HG03571 (cell line): Measurements from ENCODE around the gene FAM117B.
"Not testable (repeated sequence)": the region's sequence is repeated elsewhere in the genome, so short reads cannot be mapped to it uniquely, and the experiment has no call there.

Source experiments
- ATAC-seq: cut with Tn5 transposase; IDR thresholded peaks from one replicate; pipeline ENCODE4 v1.9.1; 2021; ENCODE audit not compliant: unreplicated experiment

FAM117B gene

DNA sequence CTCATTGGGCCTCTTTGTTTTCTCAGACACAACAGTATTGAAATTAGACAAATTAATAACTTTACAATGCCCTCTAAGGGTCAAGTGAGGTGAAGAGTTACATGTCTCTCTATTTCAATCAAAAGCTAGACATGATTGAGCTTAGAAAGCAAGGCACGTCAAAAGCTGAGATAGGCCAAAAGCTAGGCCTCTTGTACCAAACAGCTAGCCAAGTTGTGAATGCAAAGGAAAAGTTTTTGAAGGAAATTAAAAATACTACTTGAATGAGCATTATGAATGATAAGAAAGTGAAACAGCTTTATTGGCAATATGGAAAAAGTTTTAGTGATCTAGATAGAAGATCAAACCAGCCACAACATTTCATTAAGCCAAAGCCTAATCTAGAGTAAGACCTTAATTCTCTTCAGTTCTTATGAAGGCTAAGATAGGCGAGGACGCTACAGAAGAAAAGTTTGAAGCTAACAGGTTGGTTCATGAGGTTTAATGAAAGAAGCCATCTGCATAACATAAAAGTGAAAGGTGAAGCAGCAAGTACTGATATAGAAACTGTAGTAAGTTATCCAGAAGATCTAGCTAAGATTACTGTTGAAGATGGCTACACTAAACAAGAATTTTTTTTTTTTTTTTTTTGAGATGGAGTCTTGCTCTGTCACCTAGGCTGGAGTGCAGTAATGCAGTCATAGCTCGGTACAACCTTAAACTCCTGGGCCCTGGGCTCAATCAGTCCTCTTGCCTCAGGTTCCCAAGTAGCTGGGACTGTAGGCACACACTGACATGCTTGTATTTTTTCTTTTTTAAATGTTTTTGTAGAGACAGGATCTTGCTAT is 65.5 kb downstream of the FAM117B start:
- no peak for ATAC-seq

DNA sequence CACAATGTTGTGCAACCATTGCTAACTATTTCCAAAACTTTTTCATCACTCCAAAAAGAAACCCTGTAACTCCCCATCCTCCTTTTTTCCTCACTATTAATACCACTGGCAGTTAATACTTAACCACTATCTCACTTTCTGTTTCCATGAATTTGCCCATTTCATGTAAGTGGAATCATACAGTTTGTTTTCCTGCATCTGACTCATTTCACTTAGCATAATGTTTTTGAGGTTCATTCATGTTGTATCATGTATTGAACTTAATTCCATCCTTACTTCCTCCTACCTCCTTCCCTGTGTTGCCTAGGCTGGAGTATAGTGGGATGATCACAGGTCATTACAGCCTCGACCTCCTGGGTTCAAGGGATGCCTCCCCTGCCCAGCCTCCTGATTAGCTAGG is 68.3 kb downstream of the FAM117B start:
- no peak for ATAC-seq

GRCh38 chr2:202704248-202704647 is 69.5 kb downstream of the FAM117B start:
- no peak for ATAC-seq

DNA sequence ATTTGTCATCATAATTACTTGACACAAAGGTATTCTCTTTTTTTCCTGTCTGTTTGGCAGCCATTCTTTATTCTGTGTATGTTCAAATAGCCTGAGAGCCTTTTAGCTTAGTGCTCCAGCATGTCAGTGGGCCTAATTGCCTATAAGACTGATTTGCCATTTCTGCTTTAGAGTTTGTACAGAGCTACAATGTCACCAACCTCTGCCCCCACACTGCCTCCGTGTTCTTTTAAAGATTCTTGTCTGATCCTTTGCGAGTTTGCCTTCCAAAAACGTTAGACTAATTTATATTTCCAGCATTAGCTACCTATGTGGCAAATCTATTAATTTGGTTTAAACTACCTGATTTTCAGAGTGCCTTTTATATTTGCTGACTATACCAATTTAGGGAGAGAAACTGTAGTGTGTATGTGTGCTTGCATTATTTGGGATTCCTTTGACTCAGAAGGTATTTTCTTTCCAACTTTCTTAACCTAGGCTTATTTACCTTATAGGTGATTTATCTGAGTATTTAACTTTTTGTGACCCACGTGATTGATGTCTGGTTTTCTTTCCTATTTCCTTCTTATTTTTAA is 70.8 kb downstream of the FAM117B start:
- ATAC-seq: no peak

DNA sequence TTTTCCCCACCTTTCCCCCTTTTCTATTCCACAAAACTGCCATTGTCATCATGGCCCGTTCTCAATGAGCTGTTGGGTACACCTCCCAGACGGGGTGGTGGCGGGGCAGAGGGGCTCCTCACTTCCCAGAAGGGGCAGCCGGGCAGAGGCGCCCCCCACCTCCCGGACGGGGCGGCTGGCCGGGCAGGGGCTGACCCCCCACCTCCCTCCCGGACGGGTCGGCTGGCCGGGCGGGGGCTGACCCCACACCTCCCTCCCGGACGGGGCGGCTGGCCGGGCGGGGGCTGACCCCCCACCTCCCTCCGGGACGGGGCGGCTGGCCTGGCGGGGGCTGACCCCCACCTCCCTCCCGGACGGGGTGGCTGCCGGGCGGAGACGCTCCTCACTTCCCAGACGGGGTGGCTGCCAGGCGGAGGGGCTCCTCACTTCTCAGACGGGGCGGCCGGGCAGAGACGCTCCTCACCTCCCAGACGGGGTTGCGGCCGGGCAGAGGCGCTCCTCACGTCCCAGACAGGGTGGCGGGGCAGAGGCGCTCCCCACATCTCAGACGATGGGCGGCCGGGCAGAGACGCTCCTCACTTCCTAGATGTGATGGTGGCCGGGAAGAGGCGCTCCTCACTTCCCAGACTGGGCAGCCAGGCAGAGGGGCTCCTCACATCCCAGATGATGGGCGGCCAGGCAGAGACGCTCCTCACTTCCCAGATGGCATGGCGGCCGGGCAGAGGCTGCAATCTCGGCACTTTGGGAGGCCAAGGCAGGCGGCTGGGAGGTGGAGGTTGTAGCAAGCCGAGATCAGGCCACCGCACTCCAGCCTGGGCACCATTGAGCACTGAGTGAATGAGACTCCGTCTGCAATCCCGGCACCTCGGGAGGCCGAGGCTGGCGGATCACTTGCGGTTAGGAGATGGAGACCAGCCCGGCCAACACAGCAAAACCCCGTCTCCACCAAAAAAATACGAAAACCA is 80.5 kb downstream of the FAM117B start:
- ATAC-seq: not testable (repeated sequence)

DNA sequence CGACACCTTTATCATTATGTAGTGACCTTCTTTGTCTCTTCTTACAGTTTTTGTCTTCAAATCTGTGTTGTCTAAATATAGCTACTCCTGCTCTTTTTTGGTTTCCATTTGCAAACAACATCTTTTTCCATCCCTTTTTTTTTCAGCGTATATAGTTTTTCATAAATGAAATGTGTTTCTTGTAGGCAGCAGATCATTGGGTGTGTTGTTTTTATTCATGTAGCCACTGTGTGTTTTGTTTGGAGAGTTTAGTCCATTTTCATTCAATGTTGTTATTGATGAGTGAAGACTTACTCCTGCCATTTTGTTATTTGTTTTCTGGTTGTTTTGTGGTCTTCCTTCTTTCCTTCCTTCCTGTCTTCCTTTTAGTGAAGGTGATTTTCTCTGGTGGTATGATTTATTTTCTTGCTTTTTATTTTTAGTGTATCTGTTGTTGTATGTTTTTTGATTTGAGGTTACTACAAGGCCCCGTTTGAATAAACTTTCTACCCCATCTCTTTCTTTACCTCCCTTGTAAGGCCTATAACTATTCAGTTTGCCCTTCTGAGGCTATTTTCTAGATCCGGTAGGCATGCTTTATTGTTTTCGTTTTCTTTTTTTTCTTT is 81.4 kb downstream of the FAM117B start:
- no peak for ATAC-seq

GRCh38 chr2:202716953-202717597 is 82.3 kb downstream of the FAM117B start:
- no peak for ATAC-seq

- ATAC-seq: no peak
These were observed 83.0 kb downstream of the FAM117B start for GRCh38 chr2:202717598-202718310.

DNA sequence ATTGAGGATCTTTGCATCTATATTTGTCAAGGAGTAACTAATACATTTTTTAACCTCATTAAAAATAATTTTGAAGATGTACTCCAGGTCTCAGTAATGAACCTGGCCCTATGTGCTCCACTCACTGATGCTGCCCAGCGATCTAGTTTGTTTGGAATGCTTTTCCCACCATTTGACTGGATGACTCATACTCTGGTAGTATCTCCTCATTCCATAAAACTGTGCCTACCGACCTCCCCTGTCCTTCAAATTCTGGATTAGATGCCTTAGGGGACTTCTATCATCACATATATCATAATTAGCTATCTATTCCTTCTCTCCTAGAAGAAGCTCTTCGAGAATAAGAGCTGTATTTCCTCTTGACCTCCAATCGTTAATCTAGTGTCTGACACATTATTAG is 83.8 kb downstream of the FAM117B start:
- ATAC-seq: no peak

- no peak for ATAC-seq
These were observed 85.5 kb downstream of the FAM117B start for GRCh38 chr2:202720226-202720625.

DNA sequence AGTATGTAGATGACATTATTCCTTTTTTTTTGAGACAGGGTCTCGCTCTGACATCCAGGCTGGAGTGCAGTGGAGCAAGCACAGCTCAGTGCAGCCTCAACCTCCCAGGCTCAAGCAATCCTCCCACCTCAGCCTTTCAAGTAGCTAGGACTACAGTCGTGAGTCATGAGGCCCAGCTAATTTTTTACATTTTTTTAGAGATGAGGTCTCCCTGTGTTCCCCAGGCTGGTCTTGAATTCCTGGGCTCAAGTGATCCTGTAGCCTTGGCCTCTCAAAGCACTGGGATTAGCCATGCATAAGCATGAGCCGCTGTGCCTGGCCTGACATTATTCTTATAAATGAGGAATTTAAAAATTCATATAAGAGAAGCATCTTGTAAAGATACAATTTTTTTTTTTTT is 86.9 kb downstream of the FAM117B start:
- ATAC-seq: no peak

- no peak for ATAC-seq
These were observed 89.0 kb downstream of the FAM117B start for GRCh38 chr2:202723746-202724145.

DNA sequence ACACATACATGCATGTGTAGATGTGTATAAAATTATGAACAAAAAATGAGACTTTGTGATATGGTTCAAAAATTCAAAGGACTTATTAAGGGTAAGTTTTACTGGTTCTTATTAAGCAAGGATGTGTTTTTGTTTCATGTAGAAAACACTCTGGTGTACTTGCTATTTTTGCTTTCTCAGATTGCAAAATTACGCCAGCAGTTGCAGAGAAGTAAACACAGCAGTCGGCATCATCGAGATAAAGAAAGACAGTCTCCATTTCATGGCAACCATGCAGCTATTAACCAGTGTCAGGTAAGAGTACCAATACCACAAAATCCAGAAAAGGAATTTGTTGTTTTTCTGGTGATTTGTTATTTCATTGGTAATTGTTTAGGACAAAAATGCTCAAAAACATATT is 91.3 kb downstream of the FAM117B start:
- no peak for ATAC-seq

DNA sequence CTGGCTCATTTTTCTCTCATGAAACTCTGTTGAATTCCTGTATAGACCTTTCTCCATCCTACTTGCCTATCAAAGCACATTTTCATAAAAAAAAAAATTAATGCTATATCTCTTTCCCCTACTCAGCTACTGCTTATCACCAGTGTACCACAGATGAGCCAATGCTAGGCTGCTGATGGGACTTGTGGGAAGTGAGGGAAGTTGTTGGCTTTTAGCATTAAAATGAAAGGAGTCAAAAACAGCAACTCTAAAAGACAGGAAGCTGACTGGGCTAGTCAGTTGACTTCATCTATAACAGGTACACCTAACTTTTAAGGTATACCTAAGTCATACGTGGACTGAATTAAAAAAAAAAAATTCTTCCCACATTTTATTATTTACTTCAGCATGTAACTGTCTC is 102.1 kb downstream of the FAM117B start:
- ATAC-seq: no peak

DNA sequence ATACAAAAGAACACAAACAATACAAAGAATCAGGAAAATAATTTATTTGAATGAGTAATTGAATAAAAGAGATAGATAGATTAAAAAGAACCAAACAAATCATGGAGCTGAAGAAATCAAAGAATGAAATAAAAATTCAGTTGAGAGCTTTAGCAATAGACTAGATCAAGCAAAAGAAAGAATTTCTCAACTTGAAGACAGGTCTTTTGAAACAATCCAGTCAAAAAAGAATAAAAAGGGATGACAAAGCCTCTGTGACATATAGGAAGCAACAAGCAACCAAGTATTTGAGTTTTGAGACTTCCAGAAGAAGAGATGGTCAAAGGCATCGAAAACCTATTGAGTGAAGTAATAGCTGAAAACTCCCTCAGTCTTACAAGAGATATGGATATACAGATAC is 108.8 kb downstream of the FAM117B start:
- ATAC-seq: no peak

DNA sequence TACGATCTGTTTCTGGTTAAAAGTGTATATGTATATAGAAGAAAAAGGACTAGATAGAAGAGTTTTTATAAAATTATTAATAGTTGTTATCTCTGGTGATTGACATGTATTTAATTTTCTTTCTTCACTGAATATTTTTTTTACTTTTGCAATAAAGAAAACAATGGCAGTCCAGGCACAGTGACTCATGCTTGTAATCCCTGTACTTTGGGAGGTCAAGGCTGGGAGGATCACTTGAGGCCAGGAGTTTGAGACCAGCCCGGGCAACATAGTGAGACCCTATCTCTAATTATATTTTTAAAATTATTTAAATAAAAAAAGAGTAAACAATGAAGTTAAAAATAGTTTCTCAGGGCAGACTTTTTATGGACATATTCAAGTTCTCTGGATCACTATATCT is 114.7 kb downstream of the FAM117B start:
- no peak for ATAC-seq

GRCh38 chr2:202750763-202751427 is 116.1 kb downstream of the FAM117B start:
- no peak for ATAC-seq

- ATAC-seq: no peak
These were observed 117.3 kb downstream of the FAM117B start for GRCh38 chr2:202752071-202752470.

- ATAC-seq: no peak
These were observed 120.2 kb downstream of the FAM117B start for GRCh38 chr2:202754936-202755335.

GRCh38 chr2:202756598-202756997 is 121.8 kb downstream of the FAM117B start:
- no peak for ATAC-seq
